HepG2 (cell line): ENCODE data around the gene PRPSAP1. TPM values are rescaled to one million over a fixed set of nuclear protein-coding genes. Genes with fewer than 3 reads are reported as not detected.

Experiments used
- CAMTA2 ChIP-seq: sonication (generic); formaldehyde crosslinking; IDR thresholded peaks from 2 replicates; pipeline ENCODE4 v1.4.0; 2020; ENCODE audit warnings: mild to moderate bottlenecking, missing genetic modification reagents, borderline replicate concordance
- GMEB1 ChIP-seq: sonication (generic); formaldehyde crosslinking; IDR thresholded peaks from 2 replicates; pipeline ENCODE4 v1.5.1; 2020; ENCODE audit warnings: missing genetic modification reagents, mild to moderate bottlenecking, borderline replicate concordance
- GZF1 ChIP-seq: sonication (generic); formaldehyde crosslinking; IDR thresholded peaks from 2 replicates; pipeline ENCODE4 v1.5.1; 2020; ENCODE audit warnings: mild to moderate bottlenecking, missing genetic modification reagents
- HHEX ChIP-seq: IDR thresholded peaks from 2 replicates; pipeline ENCODE4 v1.6.1; 2016; ENCODE audit warnings: control low read depth
- MXI1 ChIP-seq: IDR thresholded peaks from 3 replicates; pipeline ENCODE4 v1.6.1; 2012; ENCODE audit warnings: low read depth, low read length, inconsistent platforms, borderline replicate concordance
- PITX1 ChIP-seq: sonication (generic); formaldehyde crosslinking; IDR thresholded peaks from 2 replicates; pipeline ENCODE4 v1.5.1; 2020; ENCODE audit warnings: mild to moderate bottlenecking, missing genetic modification reagents
- RFX3 ChIP-seq: IDR thresholded peaks from 2 replicates; pipeline ENCODE4 v1.6.1; 2016; ENCODE audit warnings: missing biosample characterization, missing genetic modification reagents
- SYNCRIP ChIP-seq: fragments of 200-400 bp; formaldehyde crosslinking; IDR thresholded peaks from 2 replicates; pipeline ENCODE4 v1.6.1; 2018; ENCODE audit warnings: mild to moderate bottlenecking, low read depth, low read length; ENCODE audit not compliant: insufficient read depth
- ZIK1 ChIP-seq: sonication (generic); formaldehyde crosslinking; IDR thresholded peaks from 2 replicates; pipeline ENCODE4 v1.5.0; 2020; ENCODE audit warnings: mild to moderate bottlenecking, low read depth, missing genetic modification reagents, borderline replicate concordance
- ZNF101 ChIP-seq: sonication (generic); formaldehyde crosslinking; IDR thresholded peaks from 2 replicates; pipeline ENCODE4 v1.4.0; 2020; ENCODE audit warnings: mild to moderate bottlenecking, low read depth, missing genetic modification reagents, borderline replicate concordance
- ZNF17 ChIP-seq: sonication (generic); formaldehyde crosslinking; IDR thresholded peaks from 2 replicates; pipeline ENCODE4 v1.5.0; 2020; ENCODE audit warnings: mild to moderate bottlenecking, missing genetic modification reagents
- ZNF232 ChIP-seq: sonication (generic); formaldehyde crosslinking; IDR thresholded peaks from 2 replicates; pipeline ENCODE4 v1.4.0; 2020; ENCODE audit warnings: missing genetic modification reagents, borderline replicate concordance
- ZNF282 ChIP-seq: fragments of 450-650 bp; IDR thresholded peaks from 2 replicates; pipeline ENCODE4 v1.6.1; 2018; ENCODE audit not compliant: partially characterized antibody
- ZNF33A ChIP-seq: sonication (generic); formaldehyde crosslinking; IDR thresholded peaks from 2 replicates; pipeline ENCODE4 v1.5.1; 2020; ENCODE audit warnings: missing genetic modification reagents, mild to moderate bottlenecking, moderate library complexity, borderline replicate concordance
- ZNF354B ChIP-seq: sonication (generic); formaldehyde crosslinking; IDR thresholded peaks from 2 replicates; pipeline ENCODE4 v1.8.0; 2022; ENCODE audit warnings: mild to moderate bottlenecking, missing genetic modification reagents
- ZNF367 ChIP-seq: sonication (generic); formaldehyde crosslinking; IDR thresholded peaks from 2 replicates; pipeline ENCODE4 v1.4.0; 2020; ENCODE audit warnings: missing genetic modification reagents, borderline replicate concordance
- ZNF703 ChIP-seq: sonication (generic); formaldehyde crosslinking; IDR thresholded peaks from 2 replicates; pipeline ENCODE4 v1.5.1; 2020; ENCODE audit warnings: missing genetic modification reagents, mild to moderate bottlenecking, moderate library complexity, borderline replicate concordance
- ZNF772 ChIP-seq: sonication (generic); formaldehyde crosslinking; IDR thresholded peaks from 2 replicates; pipeline ENCODE4 v1.5.0; 2020; ENCODE audit warnings: mild to moderate bottlenecking, missing genetic modification reagents
- ZZZ3 ChIP-seq: sonication (generic); formaldehyde crosslinking; IDR thresholded peaks from 2 replicates; pipeline ENCODE4 v1.4.0; 2020; ENCODE audit warnings: missing genetic modification reagents, mild to moderate bottlenecking, borderline replicate concordance
- polyA plus RNA-seq, 8 experiments: library from polyadenylated mRNA; depleted of rRNA in 3 of 8; stranded (reverse) in 7 of 8; unstranded in 1 of 8; fragments of >200 nt; fragmentation: Illumina TruSeq in 4 of 8; extraction: Trizol in 4 of 8; gene quantifications; 2 replicates each; pipeline versions ENCODE4 v1.2.1 to v1.2.3, GENCODE V29; 2011 to 2016; ENCODE audit warnings: low read depth in 4 of 8, missing spikeins in 1 of 8, mixed read lengths in 1 of 8; ENCODE audit not compliant: insufficient read depth in 1 of 8
- total RNA-seq, 5 experiments: library from RNA; depleted of rRNA; stranded (reverse); fragments of >200 nt; fragmentation: Illumina TruSeq; extraction: Trizol; gene quantifications; 2 replicates each; pipeline ENCODE4 v1.2.3, GENCODE V29; 2016; ENCODE audit warnings: low read depth in 1 of 5
- TF ChIP-seq, protein P1 (sequence below), 2 experiments: sonication (generic) in 1 of 2; formaldehyde crosslinking in 1 of 2; IDR thresholded peaks; 2 replicates each; pipeline versions ENCODE4 v1.6.1 to v1.9.0; 2014 to 2022; ENCODE audit warnings: antibody characterized with exemption in 1 of 2, borderline replicate concordance in 1 of 2, inconsistent platforms in 1 of 2, low read depth in 1 of 2, missing genetic modification reagents in 1 of 2

Gene PRPSAP1
- total and polyA plus RNA-seq, 2 of the 13 experiments (the other 11 are each of a cell fraction or from before 2014, with no cell fraction given), result 91.1 to 314 TPM

GRCh38 chr17:76376318-76377133 is 22.8 kb upstream of the PRPSAP1 start (continued):
- TF ChIP-seq CAMTA2 (CRISPR knock-in tag) (0 out of 2 replicates have a peak, but pooled peaks have one; percentile 69), ZNF367 (CRISPR knock-in tag) (no peak), GZF1 (peak; percentile 47), ZNF33A (no peak), ZZZ3 (CRISPR knock-in tag) (no peak), ZNF772 (CRISPR knock-in tag) (peak; percentile 70), RFX3 (CRISPR knock-in tag) (no peak), ZNF101 (CRISPR knock-in tag) (no peak), GMEB1 (CRISPR knock-in tag) (no peak), ZNF232 (CRISPR knock-in tag) (peak; percentile 56; the same call in 1 of the 2 replicates), ZNF17 (CRISPR knock-in tag) (no peak), ZNF282 (no peak), ZNF354B (no peak), HHEX (CRISPR knock-in tag) (no peak), SYNCRIP (no peak), MXI1 (peak; percentile 29; the same call in 1 of the 3 replicates), ZIK1 (CRISPR knock-in tag) (peak; percentile 45; the same call in 1 of the 2 replicates), PITX1 (CRISPR knock-in tag) (peak; percentile 99), ZNF703 (CRISPR knock-in tag) (no peak)
- TF ChIP-seq, protein P1, sequence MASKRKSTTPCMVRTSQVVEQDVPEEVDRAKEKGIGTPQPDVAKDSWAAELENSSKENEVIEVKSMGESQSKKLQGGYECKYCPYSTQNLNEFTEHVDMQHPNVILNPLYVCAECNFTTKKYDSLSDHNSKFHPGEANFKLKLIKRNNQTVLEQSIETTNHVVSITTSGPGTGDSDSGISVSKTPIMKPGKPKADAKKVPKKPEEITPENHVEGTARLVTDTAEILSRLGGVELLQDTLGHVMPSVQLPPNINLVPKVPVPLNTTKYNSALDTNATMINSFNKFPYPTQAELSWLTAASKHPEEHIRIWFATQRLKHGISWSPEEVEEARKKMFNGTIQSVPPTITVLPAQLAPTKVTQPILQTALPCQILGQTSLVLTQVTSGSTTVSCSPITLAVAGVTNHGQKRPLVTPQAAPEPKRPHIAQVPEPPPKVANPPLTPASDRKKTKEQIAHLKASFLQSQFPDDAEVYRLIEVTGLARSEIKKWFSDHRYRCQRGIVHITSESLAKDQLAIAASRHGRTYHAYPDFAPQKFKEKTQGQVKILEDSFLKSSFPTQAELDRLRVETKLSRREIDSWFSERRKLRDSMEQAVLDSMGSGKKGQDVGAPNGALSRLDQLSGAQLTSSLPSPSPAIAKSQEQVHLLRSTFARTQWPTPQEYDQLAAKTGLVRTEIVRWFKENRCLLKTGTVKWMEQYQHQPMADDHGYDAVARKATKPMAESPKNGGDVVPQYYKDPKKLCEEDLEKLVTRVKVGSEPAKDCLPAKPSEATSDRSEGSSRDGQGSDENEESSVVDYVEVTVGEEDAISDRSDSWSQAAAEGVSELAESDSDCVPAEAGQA (IDR thresholded peaks at IDR 0.05; ENCODE audit: low read depth), result 0 out of 2 replicates have a peak, but pooled peaks have one; percentile 50
- TF ChIP-seq, protein P1 (CRISPR knock-in tag; IDR thresholded peaks at IDR 0.05; ENCODE audit: borderline replicate concordance), result peak; percentile 57; the same call in 1 of the 2 replicates
